Liver (tissue), 3 donors: Measurements from ENCODE around the gene PDLIM4.

Experiments
- CTCF ChIP-seq: fragments of 150-350 bp; IDR thresholded peaks from 2 replicates; pipeline ENCODE4 v1.5.1; 2017; ENCODE audit warnings: improper control_type of control experiment, low read depth, low read length; ENCODE audit not compliant: missing input control
- RAD21 ChIP-seq, 2 donors: IDR thresholded peaks; 2 replicates each; pipeline ENCODE4 v1.6.1; 2016; ENCODE audit warnings: antibody characterized with exemption in 2 of 2, mild to moderate bottlenecking in 2 of 2
- donor health status: healthy.
- donor health status: healthy.

- TF ChIP-seq CTCF, result no peak
- no peak for TF ChIP-seq RAD21 (IDR thresholded peaks at IDR 0.05)
Observed at GRCh38 chr5:132266836-132267160, 9.3 kb downstream of the PDLIM4 start.
